ENCODE measurements around the gene NUP107.

DNA sequence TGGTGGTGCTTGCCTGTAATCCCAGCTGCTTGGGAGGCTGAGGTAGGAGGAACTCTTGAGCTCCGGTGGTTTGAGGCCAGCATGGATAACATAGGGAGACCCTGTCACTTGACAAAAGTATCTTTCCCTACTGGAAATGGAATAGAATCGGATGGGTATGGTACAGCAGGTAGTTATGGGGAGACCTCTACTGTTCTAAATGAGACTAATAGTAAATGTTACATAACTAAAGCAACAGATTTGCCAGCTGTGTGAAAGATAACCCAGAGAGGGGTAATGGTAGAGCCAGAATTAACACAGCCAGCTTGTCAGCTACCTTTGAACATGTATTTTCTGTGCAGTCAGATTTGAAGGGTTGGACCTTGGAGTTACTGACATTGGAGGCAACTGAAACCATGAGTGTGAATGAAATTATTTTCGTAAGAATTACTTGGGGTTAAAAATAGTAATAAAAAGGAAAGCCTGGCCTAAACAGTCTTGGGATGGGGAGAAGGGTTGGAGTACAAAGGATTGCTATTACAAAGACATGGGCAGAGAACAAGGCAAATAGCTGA, 21.7 kb upstream of the NUP107 start:
- no peak for TF ChIP-seq JUND (IDR thresholded peaks at IDR 0.05)
- TF ChIP-seq, protein P1, sequence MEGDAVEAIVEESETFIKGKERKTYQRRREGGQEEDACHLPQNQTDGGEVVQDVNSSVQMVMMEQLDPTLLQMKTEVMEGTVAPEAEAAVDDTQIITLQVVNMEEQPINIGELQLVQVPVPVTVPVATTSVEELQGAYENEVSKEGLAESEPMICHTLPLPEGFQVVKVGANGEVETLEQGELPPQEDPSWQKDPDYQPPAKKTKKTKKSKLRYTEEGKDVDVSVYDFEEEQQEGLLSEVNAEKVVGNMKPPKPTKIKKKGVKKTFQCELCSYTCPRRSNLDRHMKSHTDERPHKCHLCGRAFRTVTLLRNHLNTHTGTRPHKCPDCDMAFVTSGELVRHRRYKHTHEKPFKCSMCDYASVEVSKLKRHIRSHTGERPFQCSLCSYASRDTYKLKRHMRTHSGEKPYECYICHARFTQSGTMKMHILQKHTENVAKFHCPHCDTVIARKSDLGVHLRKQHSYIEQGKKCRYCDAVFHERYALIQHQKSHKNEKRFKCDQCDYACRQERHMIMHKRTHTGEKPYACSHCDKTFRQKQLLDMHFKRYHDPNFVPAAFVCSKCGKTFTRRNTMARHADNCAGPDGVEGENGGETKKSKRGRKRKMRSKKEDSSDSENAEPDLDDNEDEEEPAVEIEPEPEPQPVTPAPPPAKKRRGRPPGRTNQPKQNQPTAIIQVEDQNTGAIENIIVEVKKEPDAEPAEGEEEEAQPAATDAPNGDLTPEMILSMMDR (IDR thresholded peaks at IDR 0.05 in 2 of 3, conservative IDR thresholded peaks at IDR 0.05 in 1 of 3; ENCODE audit: borderline replicate concordance in 1 of 3, insufficient read depth in 1 of 3, low read depth in 2 of 3, low read length in 2 of 3), result no peak
- no peak for TF ChIP-seq POLR2A (IDR thresholded peaks at IDR 0.05; ENCODE audit: borderline replicate concordance, extremely low read depth, insufficient read depth, insufficient read length)
- TF ChIP-seq ZNF274 (IDR thresholded peaks at IDR 0.05; ENCODE audit: low read depth, low read length), result no peak
- TF ChIP-seq, protein P2, sequence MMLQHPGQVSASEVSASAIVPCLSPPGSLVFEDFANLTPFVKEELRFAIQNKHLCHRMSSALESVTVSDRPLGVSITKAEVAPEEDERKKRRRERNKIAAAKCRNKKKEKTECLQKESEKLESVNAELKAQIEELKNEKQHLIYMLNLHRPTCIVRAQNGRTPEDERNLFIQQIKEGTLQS (IDR thresholded peaks at IDR 0.05), result no peak
- TF ChIP-seq RAD21 (IDR thresholded peaks at IDR 0.05; ENCODE audit: low read depth), result peak; percentile 44; the same call in 1 of the 2 replicates
- TF ChIP-seq EZH2 (IDR thresholded peaks at IDR 0.05), result no peak
